Fibroblast of skin of left quadriceps (primary cell): ENCODE results near the gene ILF3.
"Not testable (repeated sequence)": the region's sequence is repeated elsewhere in the genome, so short reads cannot be mapped to it uniquely, and the experiment has no call there.

Source experiments
- DNase-seq, 2 experiments: peaks; one replicate each; pipeline ENCODE4 v3.0.0-alpha.2; 2013; ENCODE audit warnings: low read depth in 2 of 2

ILF3 gene

DNA sequence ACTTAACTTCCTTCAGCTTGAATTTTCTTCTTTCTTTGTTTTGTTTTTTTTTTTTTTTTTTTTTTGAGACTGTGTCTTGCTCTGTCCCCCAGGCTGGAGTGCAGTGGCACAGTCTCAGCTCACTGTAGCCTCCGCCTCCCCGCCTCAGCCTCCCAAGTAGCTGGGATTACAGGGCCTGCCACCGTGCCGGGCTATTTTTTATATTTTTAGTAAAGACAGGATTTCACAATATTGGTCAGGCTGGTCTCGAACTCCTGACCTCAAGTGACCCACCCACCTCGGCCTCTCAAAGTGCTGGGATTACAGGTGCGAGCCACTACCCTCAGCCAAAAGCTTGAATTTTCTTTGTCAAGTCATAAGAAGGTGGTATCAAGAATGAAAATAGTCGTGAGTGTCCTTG, 21.1 kb downstream of the ILF3 start:
- not testable (repeated sequence) for DNase-seq

DNA sequence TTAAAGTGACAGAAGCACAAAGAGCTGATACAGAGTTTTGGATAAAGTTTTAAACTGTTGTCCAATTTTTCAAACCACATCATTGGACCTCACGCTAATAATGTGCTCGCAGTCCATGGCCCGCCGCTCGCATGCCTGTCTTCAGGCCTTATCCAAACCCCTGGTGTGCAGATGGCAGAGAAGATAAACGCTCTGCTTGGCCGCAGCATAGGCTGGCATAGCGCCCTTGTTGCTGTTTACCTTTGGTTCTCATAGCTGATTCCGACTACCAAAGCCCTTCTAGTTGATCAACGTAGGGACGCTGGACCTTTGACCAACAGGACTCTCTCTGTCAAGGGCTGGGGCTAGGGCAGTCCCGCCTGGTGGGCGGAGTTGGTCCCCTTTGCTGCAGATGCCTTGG, 23.6 kb downstream of the ILF3 start:
- no peak for DNase-seq

DNA sequence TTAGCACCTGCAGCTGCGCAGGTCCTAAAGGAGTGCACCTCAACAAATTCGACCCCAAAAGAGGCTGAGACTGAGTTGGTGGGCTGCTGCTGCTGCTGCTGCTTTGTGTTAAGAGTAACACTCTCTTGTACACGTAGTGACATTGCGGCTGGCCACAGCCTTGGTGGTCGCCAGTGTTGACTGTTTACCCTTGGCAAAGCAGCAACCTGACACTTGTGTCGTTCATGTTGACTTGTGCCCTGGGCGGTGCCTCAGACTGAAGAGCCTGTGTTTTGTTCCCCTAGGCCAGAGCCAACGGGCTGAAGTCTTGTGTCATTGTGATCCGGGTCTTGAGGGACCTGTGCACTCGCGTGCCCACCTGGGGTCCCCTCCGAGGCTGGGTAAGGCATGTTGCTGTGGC, 24.7 kb downstream of the ILF3 start:
- no peak for DNase-seq

DNA sequence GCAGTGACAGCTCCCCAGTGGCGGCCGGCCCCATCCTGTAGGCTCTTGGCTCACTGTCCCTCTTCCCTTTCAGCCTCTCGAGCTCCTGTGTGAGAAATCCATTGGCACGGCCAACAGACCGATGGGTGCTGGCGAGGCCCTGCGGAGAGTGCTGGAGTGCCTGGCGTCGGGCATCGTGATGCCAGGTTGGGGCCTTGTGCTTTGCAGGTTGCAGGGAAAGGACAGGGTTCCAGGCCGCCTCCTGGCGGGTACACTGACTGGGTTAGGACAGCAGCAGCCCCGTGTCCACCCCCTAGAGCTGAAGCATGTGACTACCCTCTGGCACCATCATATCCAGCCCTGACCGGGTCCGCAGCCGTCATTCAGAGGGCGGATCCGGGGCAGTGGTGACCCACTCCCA, 25.6 kb downstream of the ILF3 start:
- DNase-seq, result no peak

DNA sequence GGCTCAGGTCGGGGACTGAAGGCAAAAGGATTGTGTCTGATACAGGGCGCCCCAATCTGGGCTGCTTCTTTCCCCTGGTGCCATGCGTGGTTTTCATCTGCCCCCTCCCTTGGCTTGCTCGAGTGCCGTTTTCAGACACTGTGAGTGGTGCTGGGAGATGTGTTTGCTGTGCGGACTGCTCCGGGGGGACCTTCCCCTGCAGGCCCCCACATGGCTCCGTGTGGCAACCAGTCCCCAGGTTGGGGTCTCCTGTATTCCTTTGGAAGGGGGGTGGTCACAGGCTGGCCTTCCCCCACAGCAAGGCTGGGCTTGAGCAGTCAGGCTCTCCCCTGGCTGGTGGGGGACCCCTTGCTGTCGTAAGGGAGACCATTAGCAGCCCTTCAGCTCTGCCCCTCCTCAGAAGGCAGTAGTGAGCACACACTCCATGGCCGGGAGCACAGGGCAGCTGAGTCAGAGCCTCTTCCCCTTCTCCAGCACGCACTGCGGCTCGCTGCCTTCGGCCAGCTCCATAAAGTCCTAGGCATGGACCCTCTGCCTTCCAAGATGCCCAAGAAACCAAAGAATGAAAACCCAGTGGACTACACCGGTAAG, 26.5 kb downstream of the ILF3 start:
- no peak for DNase-seq

DNA sequence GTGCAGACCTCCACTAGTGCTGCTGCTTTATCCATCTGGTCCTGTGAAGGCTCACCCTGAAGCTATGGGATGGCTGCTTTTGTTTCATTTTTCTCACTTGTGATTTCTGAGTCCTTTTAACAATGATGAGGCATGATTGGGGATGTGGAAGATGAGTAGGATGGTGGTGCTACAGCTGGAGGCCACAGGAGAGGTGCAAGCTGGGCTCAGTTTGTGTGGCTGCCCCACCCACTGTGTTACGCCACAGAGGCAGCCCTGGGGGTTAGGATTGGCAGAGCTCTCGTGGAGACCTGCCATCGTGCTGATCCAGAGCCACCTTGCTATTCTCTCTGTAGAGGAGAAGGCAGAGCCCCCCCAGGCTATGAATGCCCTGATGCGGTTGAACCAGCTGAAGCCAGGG, 27.5 kb downstream of the ILF3 start:
- DNase-seq, result no peak

DNA sequence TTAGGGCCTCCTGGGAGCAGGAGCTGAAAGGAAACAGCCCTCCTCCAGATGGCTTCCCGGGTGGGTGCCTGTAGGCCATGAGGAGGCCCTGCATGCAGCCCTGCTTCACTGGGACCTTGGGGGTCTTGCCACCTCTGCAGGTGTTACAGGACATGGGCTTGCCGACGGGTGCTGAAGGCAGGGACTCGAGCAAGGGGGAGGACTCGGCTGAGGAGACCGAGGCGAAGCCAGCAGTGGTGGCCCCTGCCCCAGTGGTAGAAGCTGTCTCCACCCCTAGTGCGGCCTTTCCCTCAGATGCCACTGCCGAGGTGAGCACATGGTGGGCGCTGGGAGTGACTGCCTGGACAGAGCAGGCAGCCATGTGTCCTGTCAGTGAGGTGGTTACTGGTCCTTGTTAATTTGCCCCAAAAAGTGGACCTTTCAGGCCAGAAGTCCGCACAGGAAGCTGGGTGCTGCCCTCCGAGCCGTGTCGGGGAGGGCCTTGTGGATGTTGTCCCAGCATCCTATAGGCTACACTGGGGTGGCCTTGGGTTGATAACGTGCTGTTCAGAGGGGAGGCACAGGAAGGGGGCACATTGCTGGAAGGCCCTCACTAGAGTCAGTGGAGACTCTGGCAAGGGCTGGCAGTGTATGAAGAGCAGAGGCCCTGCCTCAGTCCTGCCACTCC, 28.4 kb downstream of the ILF3 start:
- no peak for DNase-seq

DNA sequence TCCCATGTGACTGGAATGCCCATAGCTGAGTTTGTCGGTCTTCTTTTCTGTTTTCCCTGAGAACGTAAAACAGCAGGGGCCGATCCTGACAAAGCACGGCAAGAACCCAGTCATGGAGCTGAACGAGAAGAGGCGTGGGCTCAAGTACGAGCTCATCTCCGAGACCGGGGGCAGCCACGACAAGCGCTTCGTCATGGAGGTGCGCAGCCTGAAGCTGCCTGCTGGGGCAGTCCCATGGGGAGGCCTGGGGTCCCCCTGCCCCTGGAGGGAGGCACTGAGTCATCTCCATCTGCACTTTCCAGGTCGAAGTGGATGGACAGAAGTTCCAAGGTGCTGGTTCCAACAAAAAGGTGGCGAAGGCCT, 28.9 kb downstream of the ILF3 start:
- DNase-seq, result no peak

DNA sequence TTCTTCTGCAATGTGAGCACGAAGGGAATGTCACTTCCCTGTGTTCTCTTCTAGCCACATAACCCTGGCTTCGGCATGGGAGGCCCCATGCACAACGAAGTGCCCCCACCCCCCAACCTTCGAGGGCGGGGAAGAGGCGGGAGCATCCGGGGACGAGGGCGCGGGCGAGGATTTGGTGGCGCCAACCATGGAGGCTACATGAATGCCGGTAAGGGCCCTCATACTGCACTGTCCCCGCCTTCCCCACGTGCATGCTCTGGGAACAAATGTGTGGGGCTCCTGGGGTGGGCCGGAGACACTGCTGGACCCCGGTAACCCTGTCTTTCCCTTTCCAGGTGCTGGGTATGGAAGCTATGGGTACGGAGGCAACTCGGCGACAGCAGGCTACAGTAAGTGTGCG, 29.4 kb downstream of the ILF3 start:
- no peak for DNase-seq

DNA sequence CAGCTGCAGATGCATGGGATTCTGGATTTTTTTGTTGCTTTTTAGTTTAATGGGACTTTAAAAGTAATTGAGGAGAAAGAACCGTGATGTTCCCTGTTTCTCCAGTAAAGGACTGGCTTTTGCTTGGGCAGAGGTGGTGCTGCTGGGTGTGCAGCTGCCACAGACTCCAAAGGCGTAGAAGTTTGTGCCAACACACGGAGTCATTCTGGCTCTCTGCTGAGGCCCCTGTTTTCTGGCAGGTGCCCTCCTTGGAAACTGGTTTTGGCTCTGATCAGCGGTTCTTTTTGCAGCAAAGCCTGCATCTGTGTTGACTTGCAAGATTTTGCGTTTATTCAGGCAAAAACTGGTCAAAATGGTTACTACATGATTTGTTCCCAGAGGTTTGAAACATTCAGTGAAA, 31.1 kb downstream of the ILF3 start:
- DNase-seq, result no peak

DNA sequence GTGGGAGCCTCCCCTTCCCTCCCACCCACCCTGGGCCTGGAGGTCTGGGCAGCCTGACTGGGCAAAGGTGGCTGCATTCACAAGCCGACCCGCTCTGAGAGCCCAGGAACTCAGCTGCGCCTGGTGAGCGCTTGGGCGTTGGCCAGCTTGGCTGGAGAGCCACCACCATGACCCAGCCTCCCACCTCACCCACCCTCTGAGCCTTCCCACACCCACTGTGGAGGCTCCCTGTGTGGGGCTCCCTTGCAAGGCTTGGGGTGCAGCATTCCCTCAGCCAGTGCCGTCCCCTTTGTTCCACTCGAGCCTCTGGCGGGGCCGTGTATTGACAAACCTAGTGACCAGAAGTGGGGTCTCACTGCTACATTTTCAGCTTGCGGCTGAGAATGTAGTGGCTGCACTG, 32.0 kb downstream of the ILF3 start:
- DNase-seq, result no peak

DNA sequence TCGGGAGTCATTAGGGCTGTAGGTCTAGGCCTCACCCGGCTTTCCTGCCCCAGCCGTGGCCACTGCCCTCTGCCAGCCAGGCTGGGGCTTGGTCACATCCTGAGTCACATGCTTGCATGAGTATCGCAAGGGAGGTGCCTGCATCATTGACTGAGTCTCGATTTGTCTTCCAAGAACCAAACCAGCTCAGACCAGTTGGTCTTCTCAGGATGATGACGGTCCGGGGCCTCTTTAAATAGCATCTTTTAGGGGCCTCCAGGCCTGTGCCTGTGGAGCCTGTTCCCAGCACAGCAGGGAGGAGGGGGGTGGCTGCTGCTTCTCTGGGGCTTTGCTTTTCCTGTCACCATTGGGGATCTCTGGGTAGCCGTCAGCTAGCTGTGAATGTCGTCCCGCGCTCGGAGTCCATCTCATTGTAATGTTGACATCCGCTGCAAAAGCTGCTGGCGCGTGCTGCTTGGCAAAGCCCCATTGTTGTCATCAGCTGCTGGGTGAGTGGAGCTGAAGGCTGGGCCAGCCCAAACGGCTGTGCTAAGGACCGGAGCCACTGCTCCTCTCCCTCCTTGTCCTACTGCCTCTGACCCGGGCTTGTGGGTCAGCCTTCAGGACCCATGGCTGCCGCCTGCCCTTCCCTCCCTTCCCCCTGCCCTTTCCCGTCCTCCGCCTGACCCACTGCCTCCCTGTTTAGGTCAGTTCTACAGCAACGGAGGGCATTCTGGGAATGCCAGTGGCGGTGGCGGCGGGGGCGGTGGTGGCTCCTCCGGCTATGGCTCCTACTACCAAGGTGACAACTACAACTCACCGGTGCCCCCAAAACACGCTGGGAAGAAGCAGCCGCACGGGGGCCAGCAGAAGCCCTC, 32.7 kb downstream of the ILF3 start:
- no peak for DNase-seq

DNA sequence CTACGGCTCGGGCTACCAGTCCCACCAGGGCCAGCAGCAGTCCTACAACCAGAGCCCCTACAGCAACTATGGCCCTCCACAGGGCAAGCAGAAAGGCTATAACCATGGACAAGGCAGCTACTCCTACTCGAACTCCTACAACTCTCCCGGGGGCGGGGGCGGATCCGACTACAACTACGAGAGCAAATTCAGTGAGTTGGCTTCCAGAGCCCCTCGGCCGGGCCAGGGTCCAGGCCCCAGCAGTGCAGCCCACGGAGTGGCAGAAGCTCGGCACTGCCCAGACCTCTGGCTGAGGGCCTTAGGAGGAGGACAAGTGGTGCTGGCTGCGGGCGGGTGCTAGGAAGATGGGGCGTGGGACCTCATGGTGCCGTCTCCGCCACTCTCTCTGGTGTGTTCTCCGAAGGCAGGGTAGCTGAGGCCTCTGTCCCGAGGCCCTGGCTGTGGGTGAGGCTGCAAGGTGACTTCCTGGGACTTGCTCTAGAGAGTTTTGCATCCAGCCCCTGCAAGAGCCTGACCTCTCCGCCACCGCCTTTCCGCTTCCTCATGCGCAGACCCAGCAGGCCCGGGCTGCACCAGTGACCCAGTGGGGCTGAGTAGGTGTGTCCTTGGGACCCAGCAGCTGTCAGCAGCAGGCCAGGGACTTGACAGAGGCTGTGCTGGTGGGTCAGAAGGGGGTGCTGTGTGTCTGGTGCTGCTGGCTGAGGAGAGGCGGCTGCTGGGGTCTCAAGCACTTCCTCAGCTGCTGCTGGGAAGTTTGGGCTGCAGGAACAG, 33.6 kb downstream of the ILF3 start:
- no peak for DNase-seq

DNA sequence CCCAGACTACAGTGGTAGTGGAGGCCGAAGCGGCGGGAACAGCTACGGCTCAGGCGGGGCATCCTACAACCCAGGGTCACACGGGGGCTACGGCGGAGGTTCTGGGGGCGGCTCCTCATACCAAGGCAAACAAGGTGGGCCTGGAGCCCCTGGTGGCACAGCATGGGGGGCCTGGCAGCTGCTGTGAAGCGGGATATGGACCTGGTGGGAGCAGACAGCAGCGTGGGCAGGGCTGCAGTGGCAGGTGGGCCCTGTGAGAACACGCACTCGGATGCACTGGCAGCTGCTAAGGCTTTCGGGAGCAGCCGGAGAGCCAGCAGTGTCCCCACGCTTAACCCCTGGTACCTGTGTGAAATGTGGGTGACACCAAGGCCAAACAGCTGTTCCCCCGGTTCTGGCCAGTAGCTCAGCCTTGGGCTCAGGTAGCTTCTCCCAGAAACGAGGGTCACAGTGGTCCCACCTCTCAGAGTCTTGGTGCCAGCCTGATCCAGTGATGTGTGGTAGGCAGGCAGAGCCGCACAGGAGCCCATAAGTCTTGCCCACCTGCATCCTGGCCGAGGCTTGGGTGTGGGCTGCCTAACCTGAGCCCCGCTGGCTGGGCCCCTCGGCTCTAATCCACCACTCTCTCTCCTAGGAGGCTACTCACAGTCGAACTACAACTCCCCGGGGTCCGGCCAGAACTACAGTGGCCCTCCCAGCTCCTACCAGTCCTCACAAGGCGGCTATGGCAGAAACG, 34.6 kb downstream of the ILF3 start:
- DNase-seq, result no peak

DNA sequence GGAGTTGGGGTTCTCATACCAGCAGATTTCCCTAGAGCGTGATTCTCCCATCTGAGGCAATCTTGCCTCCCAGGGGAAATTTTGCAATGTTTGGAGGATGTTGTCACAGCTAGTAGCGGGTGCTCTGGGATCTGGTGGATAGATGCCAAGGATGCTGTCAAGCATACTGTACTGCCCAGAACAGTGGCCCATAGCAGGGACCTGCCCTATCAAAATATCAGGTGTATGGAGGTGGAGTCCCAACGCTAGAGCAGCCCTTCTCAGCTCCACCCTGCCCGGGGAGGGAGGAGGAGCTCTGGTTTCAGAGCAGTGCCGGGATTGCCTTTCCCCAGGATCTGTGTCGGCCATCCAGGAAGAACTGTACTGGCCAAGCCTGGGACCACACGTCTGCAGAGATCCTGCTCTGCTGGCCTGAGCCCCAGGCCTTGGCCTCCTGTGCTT, 36.2 kb downstream of the ILF3 start:
- DNase-seq, result peak; percentile 16 to 21

DNA sequence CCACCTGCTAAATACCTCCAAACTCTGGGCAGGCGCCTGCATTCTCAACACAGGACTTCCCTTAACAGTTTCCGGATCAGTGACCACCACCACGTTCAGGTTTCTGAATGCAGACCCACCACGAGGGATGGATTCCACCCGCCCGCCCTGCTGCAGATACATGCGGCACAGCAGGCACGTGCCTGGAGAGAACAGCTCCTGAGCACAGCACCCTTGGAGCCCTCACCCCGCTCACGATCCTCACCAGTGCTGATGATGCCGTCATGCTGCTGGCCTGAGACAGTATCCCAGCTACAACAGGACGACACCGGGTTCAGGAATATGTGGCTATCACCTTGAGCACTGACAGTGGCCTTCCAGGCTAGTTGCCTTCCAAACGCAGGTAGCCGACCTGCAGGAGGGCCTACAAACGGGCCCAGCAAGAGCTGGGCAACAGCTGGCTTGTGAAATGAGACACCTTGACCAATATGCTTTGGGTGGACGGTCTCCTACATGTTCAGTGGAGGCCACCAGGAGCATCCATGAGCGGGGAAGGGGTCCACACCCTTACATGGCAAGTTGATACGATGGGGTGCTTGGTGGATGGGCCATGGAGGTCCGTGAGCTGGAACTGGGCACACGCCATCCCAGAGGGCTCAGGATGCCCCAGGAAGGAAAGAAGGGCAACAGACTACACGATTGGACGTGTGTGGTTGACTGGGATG, 37.2 kb downstream of the ILF3 start:
- DNase-seq, result no peak

DNA sequence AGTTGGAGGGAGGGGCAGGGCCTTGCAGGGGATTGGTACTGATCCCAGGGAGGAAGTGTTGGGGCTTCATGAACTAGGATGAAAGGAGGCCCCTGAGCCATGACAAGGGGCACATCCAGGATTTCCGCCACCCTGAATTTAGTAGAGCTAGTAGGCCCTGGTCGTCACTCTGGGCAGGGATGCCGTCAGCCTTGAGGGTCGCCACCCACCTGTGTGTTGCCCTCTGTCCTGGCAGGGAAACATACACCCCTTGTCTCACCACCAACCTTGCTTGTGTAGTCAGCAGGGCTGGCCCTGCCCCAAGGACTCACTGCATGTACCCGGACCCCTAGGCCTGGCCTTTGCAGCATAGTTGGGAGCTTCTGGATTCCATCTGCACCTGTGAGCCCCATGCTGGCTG, 37.7 kb downstream of the ILF3 start:
- DNase-seq, result no peak

DNA sequence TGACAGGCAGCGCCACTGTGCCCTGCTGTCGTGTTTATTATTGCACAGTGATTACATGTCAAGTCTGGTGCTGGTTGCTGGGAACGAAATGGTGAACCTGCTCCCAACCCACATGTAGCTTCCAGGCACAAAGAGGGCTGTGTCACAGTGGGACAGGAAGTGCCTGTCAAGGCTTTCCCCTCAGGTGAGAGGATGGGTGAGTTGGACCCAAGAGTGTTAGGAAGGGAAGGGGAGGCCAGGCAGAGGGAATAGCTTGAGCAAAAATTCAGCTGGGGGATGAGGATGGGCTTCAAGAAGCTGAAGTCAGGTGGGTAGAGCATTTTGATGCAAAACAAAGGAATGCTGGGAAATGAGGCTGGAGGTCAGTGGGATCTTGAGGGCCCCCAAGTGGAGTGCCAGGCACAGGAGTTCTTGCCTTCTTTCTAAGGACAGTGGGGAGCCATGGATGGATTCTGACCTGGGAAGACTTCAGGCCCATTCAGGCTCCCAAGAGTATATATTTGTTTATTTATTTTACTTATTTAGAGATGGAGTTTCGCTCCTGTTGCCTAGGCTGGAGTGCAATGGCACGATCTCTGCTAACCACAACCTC, 38.6 kb downstream of the ILF3 start:
- no peak for DNase-seq

DNA sequence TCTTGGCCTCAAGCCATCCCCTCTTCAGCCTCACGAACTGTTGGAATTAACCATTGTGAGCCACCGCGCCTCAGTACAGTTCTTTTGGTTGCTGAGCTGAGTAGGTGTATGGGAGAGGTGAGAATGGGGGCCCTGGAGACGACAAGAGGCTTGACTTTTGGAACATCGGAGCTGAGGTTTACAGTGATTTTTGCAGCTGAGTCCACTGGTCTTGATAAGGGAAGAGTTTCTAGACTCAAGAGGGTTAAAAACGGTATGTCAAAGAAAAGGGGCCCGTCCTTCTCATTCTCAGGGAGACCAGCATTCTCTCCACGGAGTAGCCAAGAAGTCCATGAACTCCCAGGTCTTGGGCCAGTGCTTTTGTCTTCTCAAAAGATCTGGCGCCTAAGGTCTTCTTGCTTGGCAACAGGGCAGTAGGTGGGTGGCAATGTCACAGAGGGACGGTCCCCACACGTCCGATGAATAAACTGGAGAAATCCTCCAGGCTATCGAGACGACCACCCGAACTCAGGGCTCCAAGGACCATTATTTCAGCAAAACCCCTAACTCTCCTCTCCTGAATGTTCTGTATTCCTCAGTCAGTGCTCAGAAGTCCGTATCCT, 40.7 kb downstream of the ILF3 start:
- no peak for DNase-seq
